Astrocyte (in vitro differentiated cells and primary cell): ENCODE measurements around the gene POU2F3. TPM values are rescaled to one million over a fixed set of nuclear protein-coding genes. Genes with fewer than 3 reads are reported as not detected.

Source experiments
- DNase-seq: peaks from one replicate; pipeline ENCODE4 v3.0.0-alpha.2; 2010; ENCODE audit warnings: low read depth
- FAIRE-seq: peaks from 2 replicates; lab custom pipeline; 2011; peaks lifted over from hg19 to GRCh38; lab: Jason Lieb, UNC
- H2AFZ ChIP-seq: 2 replicates; pipeline ENCODE4 v1.6.0; 2012; ENCODE audit warnings: low read depth, low read length, inconsistent platforms
- H3K27ac ChIP-seq: 2 replicates; pipeline ENCODE4 v1.5.1; 2011; ENCODE audit warnings: low read depth, low read length, inconsistent platforms
- H3K27me3 ChIP-seq: 2 replicates; pipeline ENCODE4 v1.6.0; 2011; ENCODE audit warnings: low read length, inconsistent platforms; ENCODE audit not compliant: insufficient read depth
- H3K36me3 ChIP-seq: 2 replicates; pipeline ENCODE4 v1.5.1; 2011; ENCODE audit warnings: low read length, inconsistent platforms; ENCODE audit not compliant: insufficient read depth
- H3K4me1 ChIP-seq: 2 replicates; pipeline ENCODE4 v1.5.1; 2011; ENCODE audit warnings: low read length, inconsistent platforms; ENCODE audit not compliant: insufficient read depth
- H3K4me2 ChIP-seq: 2 replicates; pipeline ENCODE4 v1.6.0; 2012; ENCODE audit warnings: low read length, inconsistent platforms
- H3K4me3 ChIP-seq: 2 replicates; pipeline ENCODE4 v1.5.1; 2011; ENCODE audit warnings: low read depth, mild to moderate bottlenecking, low read length, inconsistent platforms; ENCODE audit not compliant: insufficient read depth
- H3K79me2 ChIP-seq: 2 replicates; pipeline ENCODE4 v1.6.0; 2012; ENCODE audit warnings: mild to moderate bottlenecking, low read length, inconsistent platforms; ENCODE audit not compliant: insufficient read depth
- H3K9ac ChIP-seq: 2 replicates; pipeline ENCODE4 v1.6.0; 2012; ENCODE audit warnings: mild to moderate bottlenecking, low read length, inconsistent platforms
- H3K9me3 ChIP-seq: 2 replicates; pipeline ENCODE4 v1.5.1; 2012; ENCODE audit warnings: low read depth, mild to moderate bottlenecking, low read length, inconsistent platforms; ENCODE audit not compliant: insufficient read depth
- H4K20me1 ChIP-seq: 2 replicates; pipeline ENCODE4 v1.6.0; 2012; ENCODE audit warnings: low read length, inconsistent platforms; ENCODE audit not compliant: insufficient read depth
- H3K27ac Mint-ChIP-seq: one replicate; pipeline ENCODE4 v1.8.0; 2021; ENCODE audit warnings: mild to moderate bottlenecking, mixed read lengths; ENCODE audit not compliant: unreplicated experiment
- H3K27me3 Mint-ChIP-seq: one replicate; pipeline ENCODE4 v1.8.0; 2021; ENCODE audit warnings: low read depth, mixed read lengths; ENCODE audit not compliant: unreplicated experiment
- H3K36me3 Mint-ChIP-seq: one replicate; pipeline ENCODE4 v1.8.0; 2021; ENCODE audit warnings: low read depth, mixed read lengths; ENCODE audit not compliant: unreplicated experiment
- H3K4me1 Mint-ChIP-seq: one replicate; pipeline ENCODE4 v1.8.0; 2021; ENCODE audit warnings: low read depth, mixed read lengths; ENCODE audit not compliant: unreplicated experiment
- H3K4me3 Mint-ChIP-seq: one replicate; pipeline ENCODE4 v1.8.0; 2021; ENCODE audit warnings: mild to moderate bottlenecking, moderate library complexity, mixed read lengths; ENCODE audit not compliant: unreplicated experiment
- H3K9me3 Mint-ChIP-seq: one replicate; pipeline ENCODE4 v1.8.0; 2021; ENCODE audit warnings: mild to moderate bottlenecking, mixed read lengths; ENCODE audit not compliant: unreplicated experiment
- CTCF ChIP-seq: IDR thresholded peaks from 2 replicates; pipeline ENCODE4 v1.5.1; 2011; ENCODE audit warnings: low read depth, mild to moderate bottlenecking, inconsistent platforms, low read length, moderate library complexity; ENCODE audit not compliant: insufficient read depth
- EZH2 ChIP-seq: IDR thresholded peaks from 2 replicates; pipeline ENCODE4 v1.6.1; 2012; ENCODE audit warnings: mild to moderate bottlenecking, low read length, inconsistent platforms; ENCODE audit not compliant: insufficient read depth
- total RNA-seq: library from RNA; stranded (reverse); gene quantifications from 2 replicates; pipeline ENCODE4 v1.2.1, GENCODE V29; 2021

The POU2F3 gene
- total RNA-seq, 1 donor from 2014 or later = 0.20 TPM

GRCh38 chr11:120254788-120255518 lies 15.0 kb downstream of the POU2F3 start:
- peaks cover 1% of the 10 kb centered on the region for H3K36me3 Mint-ChIP-seq
- Histone ChIP-seq H3K9me3 (no peaks in the 10 kb centered on the region), H3K4me2 (no peak overlapping the region), H3K27me3 (peaks cover 52% of the 10 kb centered on the region), H3K79me2 (no peaks in the 10 kb centered on the region), H2AFZ (no peak overlapping the region), H4K20me1 (no peaks in the 10 kb centered on the region), H3K4me3 (no peak overlapping the region), H3K27ac (no peak overlapping the region), H3K9ac (no peak overlapping the region), H3K36me3 (no peaks in the 10 kb centered on the region), H3K4me1 (no peaks in the 10 kb centered on the region)
- DNase-seq (no peak), FAIRE-seq (no peak)
- peaks cover 6% of the 10 kb centered on the region for H3K4me1 Mint-ChIP-seq
- no peak for TF ChIP-seq CTCF
- TF ChIP-seq EZH2 = no peak
- no peak overlapping the region for H3K4me3 Mint-ChIP-seq
- peaks cover 68% of the 10 kb centered on the region for H3K27me3 Mint-ChIP-seq
- no peaks in the 10 kb centered on the region for H3K9me3 Mint-ChIP-seq
- H3K27ac Mint-ChIP-seq = no peak overlapping the region

- Histone ChIP-seq H3K27ac (no peak overlapping the region), H3K4me1 (no peaks in the 10 kb centered on the region), H3K4me2 (no peak overlapping the region), H3K4me3 (no peak overlapping the region), H3K36me3 (no peaks in the 10 kb centered on the region), H3K9ac (no peak overlapping the region), H3K27me3 (peaks cover 52% of the 10 kb centered on the region), H3K79me2 (no peaks in the 10 kb centered on the region), H2AFZ (no peak overlapping the region), H4K20me1 (no peaks in the 10 kb centered on the region), H3K9me3 (no peaks in the 10 kb centered on the region)
- H3K36me3 Mint-ChIP-seq = peaks cover 1% of the 10 kb centered on the region
- FAIRE-seq (no peak), DNase-seq (no peak)
- peaks cover 72% of the 10 kb centered on the region for H3K27me3 Mint-ChIP-seq
- H3K4me3 Mint-ChIP-seq = no peak overlapping the region
- H3K27ac Mint-ChIP-seq = no peak overlapping the region
- H3K9me3 Mint-ChIP-seq = no peaks in the 10 kb centered on the region
- H3K4me1 Mint-ChIP-seq = peaks cover 6% of the 10 kb centered on the region
- no peak for TF ChIP-seq EZH2
- TF ChIP-seq CTCF = no peak
These were observed 15.6 kb downstream of the POU2F3 start for GRCh38 chr11:120255519-120255866.

- Mint-ChIP-seq H3K27me3 (peaks cover 77% of the 10 kb centered on the region), H3K36me3 (peaks cover 1% of the 10 kb centered on the region), H3K4me3 (no peak overlapping the region), H3K9me3 (no peaks in the 10 kb centered on the region), H3K27ac (no peak overlapping the region), H3K4me1 (peaks cover 6% of the 10 kb centered on the region)
- Histone ChIP-seq H3K9me3 (no peaks in the 10 kb centered on the region), H3K79me2 (no peaks in the 10 kb centered on the region), H2AFZ (no peak overlapping the region), H3K27me3 (peaks cover 53% of the 10 kb centered on the region), H4K20me1 (no peaks in the 10 kb centered on the region), H3K4me1 (no peaks in the 10 kb centered on the region), H3K27ac (no peak overlapping the region), H3K9ac (no peak overlapping the region), H3K36me3 (no peaks in the 10 kb centered on the region), H3K4me2 (no peak overlapping the region), H3K4me3 (no peak overlapping the region)
- no peak for TF ChIP-seq EZH2
- TF ChIP-seq CTCF = no peak
- FAIRE-seq (no peak), DNase-seq (no peak)
These were observed 16.2 kb downstream of the POU2F3 start for GRCh38 chr11:120256178-120256577.
